HG02938 (cell line): ENCODE measurements around the gene CDKAL1.
A peak's percentile ranks its signal among the peaks of the same experiment; 100 is the strongest.

Experiments
- ATAC-seq: cut with Tn5 transposase; IDR thresholded peaks from one replicate; pipeline ENCODE4 v1.9.1; 2021; ENCODE audit warnings: mild to moderate bottlenecking, moderate library complexity; ENCODE audit not compliant: unreplicated experiment

Gene CDKAL1

DNA sequence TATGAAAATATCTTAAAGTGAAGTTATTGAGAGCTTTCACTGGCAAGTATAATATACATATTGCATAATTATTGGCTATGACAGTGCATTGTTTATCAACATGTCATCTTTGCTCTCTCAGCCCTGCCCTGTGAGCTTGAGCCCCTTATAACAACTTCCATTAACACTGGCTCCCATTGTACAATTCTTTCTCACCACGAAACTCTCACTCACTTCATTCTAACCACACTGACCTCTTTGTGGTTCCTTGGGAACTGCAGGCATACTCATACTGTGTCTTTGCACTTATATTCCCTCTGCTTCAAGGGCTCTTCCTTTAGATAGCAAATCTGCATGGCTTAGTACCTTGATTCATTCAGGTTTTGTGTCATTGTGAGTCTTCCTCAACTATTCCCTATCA, 411.8 kb downstream of the CDKAL1 start:
- peak; percentile 81 for ATAC-seq

DNA sequence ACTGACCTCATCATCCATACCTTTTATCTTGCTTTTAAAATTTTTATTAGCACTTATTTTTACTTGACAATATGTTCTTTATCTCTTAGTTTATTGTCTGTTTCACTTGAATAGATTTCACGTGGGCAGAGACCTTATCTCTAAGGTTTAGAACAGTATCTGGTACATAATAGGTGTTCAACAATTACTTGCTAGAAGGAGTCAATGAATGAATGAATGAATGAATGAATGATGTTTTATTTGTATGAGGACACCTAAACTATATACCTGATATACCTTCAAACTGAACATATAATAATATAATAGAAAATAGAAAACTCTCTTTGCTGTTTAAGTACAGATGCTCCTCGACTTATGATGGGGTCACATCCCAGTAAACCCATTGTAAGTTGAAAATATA, 412.6 kb downstream of the CDKAL1 start:
- no peak for ATAC-seq

DNA sequence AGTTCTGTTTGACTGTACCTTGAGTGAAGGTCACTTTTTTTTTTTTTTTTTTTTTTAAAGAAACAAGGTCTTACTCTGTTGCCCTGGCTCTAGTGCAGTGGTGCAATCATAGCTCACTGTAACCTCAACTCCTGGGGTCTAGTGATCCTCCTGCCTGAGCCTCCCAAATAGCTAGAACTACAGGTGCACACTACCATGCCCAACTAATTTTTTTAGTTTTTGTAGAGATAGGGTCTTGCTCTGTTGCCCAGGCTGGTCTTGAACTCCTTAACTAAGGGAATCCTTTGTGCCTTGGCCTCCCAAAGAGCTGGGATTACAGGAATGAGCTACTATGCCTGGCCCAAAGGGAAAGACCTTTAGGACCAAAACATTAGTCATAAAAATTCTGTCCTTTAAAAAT, 413.7 kb downstream of the CDKAL1 start:
- no peak for ATAC-seq

DNA sequence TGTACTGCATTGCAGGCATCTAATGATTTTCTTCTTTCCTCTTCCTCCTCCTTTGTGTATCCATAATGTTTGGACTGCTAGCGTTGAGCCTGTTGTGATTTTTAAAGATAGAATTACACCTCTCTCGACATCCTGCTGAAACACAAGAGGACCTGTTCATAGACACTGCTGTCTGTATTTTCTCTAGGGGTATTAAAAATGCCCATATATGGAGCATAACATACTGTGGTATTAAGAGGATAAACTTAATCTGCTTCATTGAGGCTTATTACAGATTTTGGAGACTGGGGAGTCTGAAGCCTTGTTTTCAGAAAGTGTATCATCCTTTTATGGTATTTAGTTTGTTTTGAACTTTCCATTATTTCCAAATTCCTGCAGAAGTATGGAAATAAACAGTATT, 414.3 kb downstream of the CDKAL1 start:
- no peak for ATAC-seq

DNA sequence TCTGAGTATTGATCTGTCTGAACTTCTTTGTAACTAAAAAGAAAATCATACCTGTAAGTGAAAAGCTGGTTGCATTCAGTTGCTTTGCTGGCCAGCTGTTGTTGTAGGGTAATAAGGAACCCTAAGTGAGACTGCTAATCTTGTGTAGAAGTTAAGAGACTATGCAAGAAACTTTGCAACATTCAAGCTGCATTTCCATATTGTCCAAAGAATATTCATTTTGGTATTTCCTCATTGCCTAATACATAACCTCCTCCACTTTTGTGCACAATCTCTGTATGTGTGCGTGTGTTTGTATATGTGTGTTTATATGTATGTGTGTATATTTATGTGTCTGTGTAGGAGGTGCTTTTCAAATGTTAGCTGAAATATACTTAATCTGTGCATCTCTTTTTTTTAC, 414.9 kb downstream of the CDKAL1 start:
- ATAC-seq: no peak

DNA sequence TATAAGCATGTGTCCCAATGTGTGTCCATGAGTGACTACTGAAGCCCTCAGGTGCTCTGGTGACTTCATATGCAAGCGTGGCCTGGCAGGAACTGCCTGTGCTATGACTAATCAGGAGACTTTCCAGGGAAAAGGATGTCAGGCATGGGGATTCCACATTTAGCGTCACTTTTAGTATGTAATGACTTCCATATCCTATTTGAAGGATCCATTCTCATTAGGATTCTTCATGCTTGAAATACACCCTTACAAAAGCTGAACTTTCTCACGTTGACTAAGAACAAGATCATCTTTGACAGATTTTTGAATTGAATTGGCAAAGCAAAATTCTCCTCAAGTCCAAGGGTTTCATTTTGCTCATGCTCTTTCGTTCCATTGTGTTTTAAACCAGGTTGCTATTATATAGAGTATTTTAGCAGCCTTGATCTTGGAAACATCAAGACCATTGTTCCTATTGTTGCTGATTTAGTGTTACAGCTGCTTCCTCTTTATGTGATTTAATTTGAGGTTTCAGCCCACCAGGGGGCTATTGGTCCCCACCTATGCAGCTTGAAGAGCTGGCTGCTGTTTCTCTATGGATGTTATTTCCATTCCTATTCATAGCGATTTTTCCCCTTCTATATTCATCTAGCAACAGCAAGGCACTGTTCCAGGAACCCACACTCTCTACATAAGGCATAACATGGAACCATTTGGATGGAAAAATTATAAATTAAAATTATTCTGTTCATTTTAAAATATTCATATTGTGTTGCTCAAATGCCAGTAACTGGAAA, 418.6 kb downstream of the CDKAL1 start:
- no peak for ATAC-seq

DNA sequence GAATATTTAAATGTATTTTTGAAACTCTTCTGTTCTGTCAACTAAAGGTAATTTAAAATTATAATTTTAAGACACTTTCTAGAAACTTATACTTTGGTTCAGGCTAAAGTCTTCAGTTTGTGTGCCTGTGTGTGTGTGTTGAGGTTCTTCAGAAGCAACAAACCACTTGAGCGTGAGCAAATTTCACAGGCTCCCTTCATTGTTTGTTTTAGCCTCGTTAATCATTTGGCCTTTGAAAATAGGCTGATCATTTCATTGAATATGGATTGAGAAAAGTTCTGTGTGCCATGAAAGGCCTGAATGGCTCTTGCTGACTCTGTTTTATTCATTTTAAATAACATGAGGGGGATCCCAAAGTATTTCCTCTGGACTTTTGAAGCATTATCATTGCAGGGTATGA, 420.1 kb downstream of the CDKAL1 start:
- no peak for ATAC-seq

DNA sequence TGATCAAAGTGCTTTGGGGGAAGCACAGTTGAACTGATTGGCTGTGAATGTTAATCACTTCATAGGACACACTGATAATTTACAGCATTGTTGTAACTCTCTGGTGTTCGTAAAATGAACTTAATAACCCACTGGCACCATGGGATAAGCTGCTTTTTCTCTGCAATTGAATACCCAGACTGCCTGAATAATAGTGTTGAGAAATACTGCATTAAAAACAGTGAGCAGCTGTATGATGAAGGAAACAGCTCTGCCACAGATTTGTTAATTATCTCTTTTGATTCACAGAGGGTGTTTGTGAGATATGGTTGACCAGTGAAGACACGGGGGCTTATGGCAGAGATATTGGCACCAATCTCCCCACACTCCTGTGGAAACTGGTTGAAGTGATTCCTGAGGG, 420.9 kb downstream of the CDKAL1 start:
- ATAC-seq: no peak

DNA sequence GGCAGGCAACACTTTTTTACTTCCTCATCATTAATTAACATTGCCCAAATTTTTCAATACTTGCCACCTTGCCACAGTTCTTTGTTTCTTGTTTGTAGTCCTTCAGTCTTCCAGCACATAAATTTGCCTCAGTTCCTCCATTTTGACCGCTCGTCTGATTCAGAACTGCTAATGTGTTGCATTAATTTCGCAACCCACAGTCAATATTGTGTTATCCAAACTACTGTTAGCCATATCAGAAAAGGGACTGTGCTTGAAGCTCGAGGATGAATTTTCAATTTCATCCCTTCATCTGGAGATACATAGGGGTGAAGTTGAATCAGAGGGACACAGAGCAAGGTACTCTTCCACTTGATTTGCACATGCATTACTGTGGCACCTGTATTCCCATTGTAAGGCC, 421.5 kb downstream of the CDKAL1 start:
- ATAC-seq: no peak

DNA sequence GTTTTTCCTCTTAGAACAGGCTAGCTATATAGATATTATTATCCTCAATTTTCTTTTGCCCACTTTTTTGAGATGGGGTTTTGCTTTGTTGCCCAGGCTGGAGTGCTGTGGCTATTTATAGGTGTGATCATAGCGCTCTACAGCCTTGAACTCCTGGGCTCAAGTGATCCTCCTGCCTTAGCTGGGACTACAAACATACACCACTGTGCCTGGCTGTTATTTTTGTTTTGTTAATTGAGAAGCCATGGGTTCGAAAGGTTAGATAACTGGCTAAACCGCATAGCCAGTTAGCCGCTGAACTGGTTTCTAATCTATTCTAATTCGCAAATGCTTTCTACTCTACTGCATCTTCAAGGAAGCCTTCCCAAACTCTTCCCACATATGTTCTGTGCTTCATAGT, 425.8 kb downstream of the CDKAL1 start:
- ATAC-seq: no peak

DNA sequence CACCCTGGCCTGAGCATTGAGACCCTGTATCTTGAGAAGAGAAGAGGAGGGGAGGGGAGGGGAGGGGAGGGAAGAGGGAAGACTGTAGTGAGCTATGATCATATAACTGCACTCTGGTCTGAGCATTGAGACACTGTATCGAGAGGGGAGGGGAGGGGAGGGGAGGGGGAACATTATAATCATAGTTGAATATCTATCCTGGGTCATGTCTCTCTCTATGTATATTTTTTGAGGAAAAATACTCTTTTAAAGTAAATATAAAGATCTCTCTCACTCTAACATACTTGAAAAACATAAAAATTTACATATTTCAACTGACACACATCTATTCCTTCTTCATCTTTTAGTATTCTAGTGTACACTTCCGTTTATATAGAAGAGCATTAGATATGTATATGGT, 431.0 kb downstream of the CDKAL1 start:
- ATAC-seq: no peak

DNA sequence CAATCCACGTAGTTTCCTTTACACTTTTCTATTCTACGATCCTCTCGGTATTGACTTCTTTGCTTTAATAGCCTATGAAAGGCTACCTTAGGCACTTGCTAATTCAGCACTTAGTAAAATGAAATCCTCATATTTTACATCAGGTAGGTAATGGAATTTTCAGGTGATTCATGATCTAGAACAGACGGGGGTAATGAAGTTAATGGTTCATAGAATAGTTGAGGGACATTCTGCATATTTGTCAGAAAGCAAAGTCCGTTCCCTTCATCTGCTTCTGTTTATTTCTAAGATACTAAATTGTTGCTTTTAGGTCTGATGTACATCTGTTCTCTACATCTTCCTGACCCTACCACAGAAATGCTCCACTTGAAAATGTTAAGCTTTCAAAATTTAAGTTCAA, 431.7 kb downstream of the CDKAL1 start:
- ATAC-seq: no peak

DNA sequence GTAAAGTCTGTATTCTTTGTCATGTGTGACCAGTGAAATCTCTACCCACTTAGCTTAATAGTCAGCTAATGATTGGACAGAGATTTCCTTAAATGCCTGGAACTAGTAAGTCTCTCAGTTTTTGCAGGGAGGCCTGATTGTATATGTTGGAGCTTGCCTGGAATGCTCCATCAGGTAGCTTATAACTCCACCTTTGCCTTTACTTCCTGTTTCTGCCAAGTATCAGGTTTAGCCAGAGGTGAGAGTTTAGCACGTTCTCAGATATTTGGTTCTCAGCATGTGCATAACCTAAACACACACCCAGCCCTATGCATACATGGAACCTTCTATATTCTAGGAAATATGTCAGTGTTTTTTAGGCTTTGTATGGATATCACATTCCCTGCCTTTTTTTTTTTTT, 435.3 kb downstream of the CDKAL1 start:
- ATAC-seq: no peak

DNA sequence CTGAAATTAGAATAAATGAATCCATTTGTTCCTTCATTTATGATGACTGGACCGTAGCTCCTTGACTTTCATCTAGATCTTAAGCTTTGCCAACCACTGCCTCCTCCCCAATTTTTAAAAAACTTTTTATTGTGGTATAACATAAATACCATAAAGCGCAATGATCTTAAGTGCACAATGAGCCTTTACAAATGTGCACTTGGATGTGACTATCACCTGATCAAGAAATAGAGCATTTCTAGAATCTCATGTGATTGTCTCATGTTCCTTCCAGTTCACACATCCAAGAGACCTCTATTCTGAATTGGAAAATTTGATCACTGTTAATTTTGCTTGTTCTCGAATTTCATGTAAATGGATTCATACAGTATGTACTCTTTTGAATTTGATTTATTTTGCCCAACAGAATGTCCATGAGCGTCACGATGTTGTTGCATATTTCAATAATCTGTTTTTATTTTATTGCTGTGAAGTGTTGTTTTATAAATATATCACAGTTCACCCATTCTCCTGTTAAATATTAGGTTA, 442.2 kb downstream of the CDKAL1 start:
- ATAC-seq: no peak

DNA sequence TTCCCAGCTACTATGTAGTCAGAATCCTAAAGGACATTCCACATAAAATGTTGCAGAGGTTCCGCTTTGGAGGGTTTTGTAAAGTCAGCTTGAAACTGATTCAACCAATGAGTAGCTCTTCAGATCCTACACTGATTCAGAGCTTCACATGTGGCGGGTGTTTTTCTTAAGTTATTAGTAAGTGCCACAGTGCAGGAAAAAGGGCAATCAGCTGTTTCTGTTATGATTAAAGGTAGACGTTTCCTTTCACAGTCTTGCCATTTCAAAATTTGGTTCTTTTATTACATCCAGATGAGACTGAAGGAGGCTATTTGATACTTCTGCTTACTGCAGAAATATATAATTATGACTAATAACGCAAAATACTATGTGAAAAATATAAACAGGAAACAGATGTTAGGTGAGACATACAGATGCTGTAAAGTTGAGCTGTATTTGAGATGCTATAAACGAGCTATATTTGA, 443.9 kb downstream of the CDKAL1 start:
- ATAC-seq: peak; percentile 94

DNA sequence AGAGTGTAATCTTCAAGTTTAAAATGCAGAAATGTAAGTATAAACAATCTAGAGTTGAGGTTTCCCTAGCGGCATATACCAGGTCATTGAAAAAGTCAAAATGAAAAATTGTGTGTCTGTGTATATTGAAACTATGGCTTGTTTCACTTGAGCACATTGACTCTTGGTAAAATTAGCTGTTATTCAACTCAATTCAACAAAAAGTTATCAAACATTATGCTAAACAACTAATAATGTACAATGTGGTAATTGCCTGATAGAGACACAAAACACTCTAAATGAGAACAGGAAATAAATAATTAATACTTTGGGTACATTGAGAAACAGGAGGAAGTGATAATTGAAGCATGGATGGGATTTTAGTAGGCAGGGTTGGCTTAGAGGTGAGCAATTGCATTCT, 444.8 kb downstream of the CDKAL1 start:
- no peak for ATAC-seq

DNA sequence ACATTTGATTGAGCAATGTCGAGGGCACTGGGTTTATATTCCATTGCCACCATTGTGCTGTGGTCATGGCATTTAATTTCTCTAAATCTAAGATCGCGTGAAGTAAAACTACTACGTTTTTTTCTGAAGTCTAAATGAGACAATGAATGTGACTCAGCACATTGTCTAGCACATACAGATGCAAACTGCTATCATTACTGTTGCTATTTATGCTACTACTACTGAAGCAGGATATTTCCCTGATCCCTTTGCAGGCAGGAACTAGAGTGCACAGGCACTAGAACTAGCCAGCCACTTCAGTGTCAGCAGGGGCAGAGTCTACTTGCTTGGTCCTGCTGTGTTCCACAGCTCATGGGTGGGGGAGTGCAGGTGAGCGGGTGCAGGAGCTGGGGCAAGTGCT, 449.7 kb downstream of the CDKAL1 start:
- ATAC-seq: no peak

DNA sequence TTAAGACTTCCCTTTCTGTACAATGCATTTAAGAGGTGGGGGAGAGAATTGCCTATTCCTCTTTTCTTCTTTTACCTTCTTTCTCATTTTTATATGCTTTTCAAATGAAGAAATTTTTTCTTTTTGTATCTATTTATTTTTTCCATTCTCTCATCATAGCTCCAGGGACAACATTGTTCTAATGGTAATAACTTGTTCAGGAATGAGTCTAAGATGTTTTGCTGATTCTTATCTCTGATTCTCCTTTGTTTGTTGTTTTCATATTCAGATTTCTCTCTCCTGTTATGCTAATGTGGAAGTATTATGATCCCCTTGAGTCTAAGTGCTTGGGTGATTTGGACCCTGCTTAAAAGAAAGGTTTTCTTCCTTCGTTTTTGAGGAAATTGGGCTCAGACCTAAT, 451.6 kb downstream of the CDKAL1 start:
- ATAC-seq: no peak

DNA sequence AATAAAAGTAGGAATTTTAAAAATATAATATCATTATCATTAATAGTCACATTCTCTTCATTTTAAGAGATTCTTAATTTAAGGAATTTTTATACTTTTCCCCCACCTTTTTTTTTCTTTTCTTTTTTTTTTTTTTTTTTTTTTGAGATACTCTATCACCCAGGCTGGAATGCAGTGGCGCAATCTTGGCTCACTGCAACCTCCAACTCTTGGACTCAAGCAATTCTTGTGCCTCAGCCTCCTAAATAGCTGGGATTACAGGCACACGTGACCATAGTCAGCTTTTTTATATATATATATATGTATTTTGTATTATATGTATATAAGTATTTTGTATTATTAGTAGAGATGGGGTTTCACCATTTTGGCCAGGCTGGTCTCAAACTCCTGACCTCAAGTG, 457.7 kb downstream of the CDKAL1 start:
- no peak for ATAC-seq

DNA sequence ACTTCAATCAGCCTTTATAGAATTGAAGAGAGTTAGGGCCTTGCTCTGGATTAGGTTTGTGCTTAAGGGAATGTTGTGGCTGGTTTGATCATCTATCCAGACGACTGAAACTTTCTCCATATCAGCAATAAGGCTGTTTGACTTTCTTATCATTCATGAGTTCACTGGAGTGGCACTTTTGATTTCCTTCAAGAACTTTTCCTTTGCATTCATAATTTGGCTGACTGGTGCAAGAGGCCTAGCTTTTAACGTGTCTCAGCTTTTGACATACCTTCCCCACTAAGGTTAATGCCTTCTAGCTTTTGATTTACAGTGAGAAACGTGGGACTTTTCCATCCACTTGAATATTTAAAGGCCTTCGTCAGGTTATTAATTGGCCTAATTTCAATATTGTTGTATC, 461.8 kb downstream of the CDKAL1 start:
- ATAC-seq: no peak

DNA sequence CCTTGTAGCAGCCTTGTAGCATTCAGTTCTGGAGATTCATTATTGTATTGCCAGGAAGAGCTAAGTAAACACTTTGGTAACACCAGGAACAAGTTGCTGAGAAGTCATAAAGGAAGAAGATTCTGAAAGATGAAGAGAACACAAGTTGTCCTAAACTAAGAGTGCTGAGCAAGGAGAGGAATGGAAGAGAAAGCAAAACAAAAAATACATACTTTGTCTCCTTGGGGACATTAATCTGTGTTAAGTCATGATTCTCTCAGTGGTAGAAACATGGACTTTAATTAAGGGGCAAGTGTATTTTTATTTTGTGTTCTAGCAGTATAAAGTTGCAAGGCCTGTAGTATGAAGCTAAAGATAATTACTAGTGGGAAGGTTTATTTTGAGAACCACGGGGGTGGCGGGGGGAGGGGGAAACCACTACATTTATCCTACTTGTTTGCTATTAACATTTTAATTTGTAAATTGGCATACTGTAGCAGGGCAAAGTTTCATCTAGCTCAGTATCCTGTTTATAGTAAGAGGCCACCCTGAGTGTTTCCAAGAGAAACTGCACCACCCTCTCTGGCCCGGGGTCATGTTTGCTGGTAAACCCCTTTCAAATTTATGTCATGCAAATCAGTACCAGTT, 463.0 kb downstream of the CDKAL1 start:
- peak; percentile 55 for ATAC-seq

DNA sequence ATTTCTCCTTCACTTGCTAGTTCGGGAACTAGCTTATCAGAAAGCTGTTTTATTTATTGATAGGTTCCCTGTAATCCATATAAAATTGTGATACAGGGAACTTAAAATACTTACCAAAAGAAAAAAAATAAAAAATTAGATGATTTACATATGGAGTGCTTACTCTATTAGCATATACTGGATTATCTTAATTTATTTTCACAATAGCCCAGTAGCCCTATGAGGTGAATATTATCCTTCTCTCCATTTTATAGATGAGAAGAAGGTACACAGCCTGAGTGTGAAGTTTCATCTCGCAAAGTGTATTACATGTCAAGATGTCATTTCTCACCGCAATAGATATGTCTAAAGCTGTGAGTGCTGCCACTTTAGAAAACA, 463.5 kb downstream of the CDKAL1 start:
- ATAC-seq: no peak
